Ishikawa (cell line): ENCODE results near the gene TSNAX.

Experiments
- CEBPB ChIP-seq: IDR thresholded peaks from 2 replicates; pipeline ENCODE4 v1.6.1; 2012
- CREB1 ChIP-seq: IDR thresholded peaks from 2 replicates; pipeline ENCODE4 v1.6.1; 2012; ENCODE audit warnings: low read depth
- EGR1 ChIP-seq: IDR thresholded peaks from 2 replicates; pipeline ENCODE4 v1.6.1; 2012
- EP300 ChIP-seq: IDR thresholded peaks from 2 replicates; pipeline ENCODE4 v1.6.1; 2012; ENCODE audit warnings: borderline replicate concordance
- FOXM1 ChIP-seq: IDR thresholded peaks from 2 replicates; pipeline ENCODE4 v1.6.1; 2012; ENCODE audit warnings: low read depth, borderline replicate concordance
- NFIC ChIP-seq: IDR thresholded peaks from 2 replicates; pipeline ENCODE4 v1.6.1; 2012
- RAD21 ChIP-seq: IDR thresholded peaks from 2 replicates; pipeline ENCODE4 v1.6.1; 2012; ENCODE audit warnings: low read depth
- TAF1 ChIP-seq: IDR thresholded peaks from 2 replicates; pipeline ENCODE4 v1.6.1; 2012; ENCODE audit warnings: low read depth, mild to moderate bottlenecking
- TCF12 ChIP-seq: IDR thresholded peaks from 2 replicates; pipeline ENCODE4 v1.6.1; 2012; ENCODE audit warnings: low read depth
- TEAD4 ChIP-seq: IDR thresholded peaks from 2 replicates; pipeline ENCODE4 v1.6.1; 2012
- YY1 ChIP-seq: IDR thresholded peaks from 2 replicates; pipeline ENCODE4 v1.6.1; 2012; ENCODE audit warnings: low read depth
- ZBTB7A ChIP-seq: IDR thresholded peaks from 2 replicates; pipeline ENCODE4 v1.6.1; 2012; ENCODE audit warnings: low read depth
- TF ChIP-seq, protein P1 (sequence below): IDR thresholded peaks from 2 replicates; pipeline ENCODE4 v1.6.1; 2012
- TF ChIP-seq, protein P2 (sequence below): IDR thresholded peaks from 2 replicates; pipeline ENCODE4 v1.6.1; 2012
- TF ChIP-seq, protein P3 (sequence below): IDR thresholded peaks from 2 replicates; pipeline ENCODE4 v1.6.1; 2012; ENCODE audit warnings: low read depth, mild to moderate bottlenecking

Gene TSNAX

DNA sequence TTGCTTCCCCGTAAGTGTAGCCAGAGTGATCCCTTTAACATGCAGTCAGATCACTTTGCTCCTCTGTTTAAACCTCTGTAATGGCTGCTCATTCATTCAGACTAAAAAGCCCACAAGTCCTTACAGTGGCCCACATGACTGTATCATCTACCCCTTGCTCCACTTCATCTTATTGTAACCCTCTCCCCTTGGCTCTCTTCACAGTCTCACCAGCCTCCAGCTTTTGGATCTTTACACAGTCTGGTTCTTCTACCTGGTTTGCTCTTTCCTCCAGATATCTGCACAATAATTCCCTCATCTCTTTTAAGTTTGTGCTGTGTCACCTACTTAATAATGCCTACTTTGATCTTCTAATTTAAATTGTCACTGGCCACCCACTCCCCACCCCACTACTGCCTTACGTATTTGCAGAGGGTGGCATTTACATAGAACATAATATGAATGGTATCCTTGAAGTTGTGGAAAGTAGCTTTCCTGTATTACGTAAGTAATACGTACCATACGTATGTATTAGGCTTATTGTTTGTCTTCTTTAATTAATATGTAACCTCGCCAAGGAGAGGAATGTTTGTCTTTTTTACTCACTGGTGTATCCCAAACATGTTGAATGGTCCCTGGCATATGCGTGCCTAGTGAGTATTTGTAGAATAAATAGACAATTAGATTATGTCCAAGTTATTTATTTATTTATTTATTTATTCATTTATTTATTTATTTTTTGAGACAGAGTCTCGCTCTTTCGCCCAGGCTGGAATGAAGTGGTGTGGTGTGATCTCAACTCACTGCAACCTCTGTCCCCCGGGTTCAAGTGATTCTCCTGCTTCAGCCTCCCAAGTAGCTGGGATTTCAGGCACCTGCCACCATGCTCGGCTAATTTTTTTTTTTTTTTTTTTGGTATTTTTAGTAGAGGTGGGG is 48.6 kb downstream of the TSNAX start:
- TF ChIP-seq NFIC: no peak

DNA sequence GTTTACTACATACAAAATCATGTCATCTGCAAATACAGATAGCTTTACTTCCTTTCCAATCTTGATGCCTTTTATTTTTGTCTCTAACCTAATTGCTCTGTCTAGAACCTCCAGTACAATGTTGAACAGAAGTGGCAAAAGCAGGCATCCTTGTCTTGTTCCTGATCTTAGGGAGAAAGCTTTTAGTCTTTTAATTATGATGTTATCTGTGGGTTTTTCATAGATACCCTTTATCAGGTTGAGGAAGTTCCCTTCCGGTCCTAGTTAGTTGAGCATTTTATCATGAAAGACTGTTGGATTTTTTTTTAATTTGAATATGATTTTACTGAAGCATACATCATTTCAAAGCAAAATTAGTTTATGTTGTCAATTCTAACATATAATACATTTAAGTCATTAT is 52.4 kb downstream of the TSNAX start:
- TF ChIP-seq EGR1 (no peak), EP300 (no peak), CREB1 (no peak), TAF1 (no peak), NFIC (no peak)
- TF ChIP-seq, protein P1, sequence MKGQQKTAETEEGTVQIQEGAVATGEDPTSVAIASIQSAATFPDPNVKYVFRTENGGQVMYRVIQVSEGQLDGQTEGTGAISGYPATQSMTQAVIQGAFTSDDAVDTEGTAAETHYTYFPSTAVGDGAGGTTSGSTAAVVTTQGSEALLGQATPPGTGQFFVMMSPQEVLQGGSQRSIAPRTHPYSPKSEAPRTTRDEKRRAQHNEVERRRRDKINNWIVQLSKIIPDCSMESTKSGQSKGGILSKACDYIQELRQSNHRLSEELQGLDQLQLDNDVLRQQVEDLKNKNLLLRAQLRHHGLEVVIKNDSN: no peak
- TF ChIP-seq, protein P2, sequence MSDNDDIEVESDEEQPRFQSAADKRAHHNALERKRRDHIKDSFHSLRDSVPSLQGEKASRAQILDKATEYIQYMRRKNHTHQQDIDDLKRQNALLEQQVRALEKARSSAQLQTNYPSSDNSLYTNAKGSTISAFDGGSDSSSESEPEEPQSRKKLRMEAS: no peak
- TF ChIP-seq, protein P3, sequence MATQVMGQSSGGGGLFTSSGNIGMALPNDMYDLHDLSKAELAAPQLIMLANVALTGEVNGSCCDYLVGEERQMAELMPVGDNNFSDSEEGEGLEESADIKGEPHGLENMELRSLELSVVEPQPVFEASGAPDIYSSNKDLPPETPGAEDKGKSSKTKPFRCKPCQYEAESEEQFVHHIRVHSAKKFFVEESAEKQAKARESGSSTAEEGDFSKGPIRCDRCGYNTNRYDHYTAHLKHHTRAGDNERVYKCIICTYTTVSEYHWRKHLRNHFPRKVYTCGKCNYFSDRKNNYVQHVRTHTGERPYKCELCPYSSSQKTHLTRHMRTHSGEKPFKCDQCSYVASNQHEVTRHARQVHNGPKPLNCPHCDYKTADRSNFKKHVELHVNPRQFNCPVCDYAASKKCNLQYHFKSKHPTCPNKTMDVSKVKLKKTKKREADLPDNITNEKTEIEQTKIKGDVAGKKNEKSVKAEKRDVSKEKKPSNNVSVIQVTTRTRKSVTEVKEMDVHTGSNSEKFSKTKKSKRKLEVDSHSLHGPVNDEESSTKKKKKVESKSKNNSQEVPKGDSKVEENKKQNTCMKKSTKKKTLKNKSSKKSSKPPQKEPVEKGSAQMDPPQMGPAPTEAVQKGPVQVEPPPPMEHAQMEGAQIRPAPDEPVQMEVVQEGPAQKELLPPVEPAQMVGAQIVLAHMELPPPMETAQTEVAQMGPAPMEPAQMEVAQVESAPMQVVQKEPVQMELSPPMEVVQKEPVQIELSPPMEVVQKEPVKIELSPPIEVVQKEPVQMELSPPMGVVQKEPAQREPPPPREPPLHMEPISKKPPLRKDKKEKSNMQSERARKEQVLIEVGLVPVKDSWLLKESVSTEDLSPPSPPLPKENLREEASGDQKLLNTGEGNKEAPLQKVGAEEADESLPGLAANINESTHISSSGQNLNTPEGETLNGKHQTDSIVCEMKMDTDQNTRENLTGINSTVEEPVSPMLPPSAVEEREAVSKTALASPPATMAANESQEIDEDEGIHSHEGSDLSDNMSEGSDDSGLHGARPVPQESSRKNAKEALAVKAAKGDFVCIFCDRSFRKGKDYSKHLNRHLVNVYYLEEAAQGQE: no peak

DNA sequence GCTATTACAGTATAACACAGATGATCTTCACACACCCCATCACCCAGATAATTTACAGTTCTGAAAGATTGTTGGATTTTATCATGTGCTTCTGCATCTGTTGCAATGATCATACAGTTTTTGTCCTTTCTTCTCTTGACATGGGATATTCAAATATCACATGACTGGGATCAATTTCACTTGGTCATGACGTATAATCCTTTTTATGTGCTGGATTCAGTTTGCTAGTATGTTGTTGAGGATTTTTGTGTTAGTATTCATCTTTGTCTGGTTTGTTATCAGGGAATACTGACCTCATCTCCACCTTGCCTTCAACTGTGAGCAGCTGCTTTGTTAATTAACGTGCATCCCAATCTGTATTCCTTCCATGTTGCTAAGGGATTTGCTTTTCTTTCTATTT is 53.4 kb downstream of the TSNAX start:
- TF ChIP-seq ZBTB7A (no peak), YY1 (no peak), NFIC (no peak), EP300 (no peak), TCF12 (no peak)

DNA sequence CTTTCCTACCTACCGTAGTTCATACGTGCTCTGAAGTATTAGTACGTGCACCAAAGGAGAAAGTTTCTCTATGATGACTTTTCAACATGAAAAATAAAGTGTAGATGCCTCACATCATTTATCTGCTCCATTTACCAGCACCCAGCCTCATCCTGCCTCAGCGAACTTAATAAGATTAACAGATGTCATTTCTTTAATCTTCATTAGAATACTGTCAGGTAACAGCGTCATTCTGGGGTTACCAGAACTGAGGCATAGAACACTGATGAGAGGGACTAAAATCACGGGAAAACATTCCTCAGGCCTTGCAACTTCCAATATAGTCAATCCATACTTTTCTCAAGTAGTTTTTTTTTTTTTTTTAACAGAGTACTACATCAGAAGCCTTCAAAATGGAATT is 54.9 kb downstream of the TSNAX start:
- TF ChIP-seq CREB1 (no peak), TCF12 (no peak)

DNA sequence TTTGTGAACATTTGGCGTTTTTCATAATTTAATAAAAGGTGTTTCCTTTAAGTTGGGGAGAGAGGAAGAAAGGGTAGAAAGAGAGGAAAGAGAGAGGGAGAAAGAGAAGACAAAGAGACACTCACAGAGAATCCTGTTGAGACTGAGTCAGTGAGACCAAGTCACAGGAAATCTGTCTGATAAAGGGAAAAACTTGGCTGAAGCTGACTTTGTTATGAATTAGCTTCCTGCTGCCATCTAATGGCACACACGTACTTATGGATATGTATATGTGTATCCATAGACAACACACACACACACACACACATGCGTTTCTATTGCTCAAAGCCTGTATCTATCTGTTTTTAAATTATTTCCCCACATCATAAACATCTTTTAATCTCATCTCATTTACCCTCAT is 55.6 kb downstream of the TSNAX start:
- TF ChIP-seq FOXM1: no peak
- peak; percentile 32; the same call in 1 of the 2 replicates for TF ChIP-seq RAD21

DNA sequence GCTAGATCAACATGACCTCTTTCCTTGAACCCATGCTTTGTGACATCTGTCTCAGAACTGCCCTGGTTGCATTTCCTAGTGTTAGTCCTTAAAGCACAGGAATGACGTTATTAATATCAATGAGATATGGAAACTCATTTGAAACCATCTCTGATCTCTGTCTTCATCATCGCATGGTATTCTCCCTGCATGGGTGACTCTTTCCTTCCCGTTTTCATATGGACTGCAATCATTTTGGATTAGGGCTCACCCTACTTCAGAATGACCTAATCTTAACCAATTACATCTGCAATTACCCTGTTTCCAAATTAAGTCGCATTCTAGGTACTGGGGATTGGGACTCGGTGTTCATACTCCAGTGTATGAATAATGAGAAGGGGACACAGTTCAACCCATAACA is 56.5 kb downstream of the TSNAX start:
- no peak for TF ChIP-seq NFIC
- TF ChIP-seq TEAD4: no peak
- no peak for TF ChIP-seq CEBPB
- no peak for TF ChIP-seq CREB1
- no peak for TF ChIP-seq TCF12
- TF ChIP-seq, protein P2: no peak
- TF ChIP-seq YY1: no peak
- no peak for TF ChIP-seq EGR1
- TF ChIP-seq, protein P3: no peak
- TF ChIP-seq, protein P1: no peak
- no peak for TF ChIP-seq TAF1
- TF ChIP-seq ZBTB7A: no peak
- TF ChIP-seq FOXM1: no peak
- no peak for TF ChIP-seq RAD21
- no peak for TF ChIP-seq EP300

DNA sequence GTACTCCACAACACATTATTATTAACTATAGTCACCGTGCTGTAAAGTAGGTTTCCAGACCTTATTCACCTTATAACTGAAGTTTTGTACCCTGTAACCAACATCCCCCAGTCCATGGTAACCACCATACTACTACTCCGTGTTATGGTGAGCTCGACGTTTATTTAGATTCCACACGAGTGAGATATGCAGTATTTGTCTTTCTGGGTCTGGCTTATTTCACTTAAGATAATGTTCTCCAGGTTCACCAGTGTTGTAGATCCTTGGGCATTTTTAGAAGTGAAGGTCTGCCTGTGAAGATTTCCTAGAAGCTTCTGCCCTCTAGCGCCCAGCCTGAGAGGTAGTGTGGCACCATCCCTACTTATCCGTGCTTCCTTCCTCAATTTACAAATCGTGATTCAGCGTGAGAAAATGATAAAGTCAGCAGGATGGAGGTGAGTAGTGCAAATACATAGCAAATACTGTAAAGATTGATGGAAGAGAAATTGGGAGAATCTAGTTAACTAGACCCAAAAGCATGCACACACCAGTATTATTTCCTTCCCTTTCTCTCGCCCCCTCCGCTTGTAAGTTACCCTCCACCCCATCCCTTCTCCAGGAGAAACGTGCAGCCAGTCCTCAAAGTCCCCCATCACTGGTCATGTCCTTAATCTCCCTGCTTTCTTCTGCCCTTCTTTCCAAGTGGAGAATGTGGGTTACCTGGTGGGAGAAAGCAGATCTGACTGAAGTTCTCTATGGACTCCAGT is 62.2 kb downstream of the TSNAX start:
- TF ChIP-seq, protein P1: no peak
- peak; percentile 50 for TF ChIP-seq RAD21
